Measurements from ENCODE around the gene MT1H.

- no peak for TF ChIP-seq POLR2A (IDR thresholded peaks at IDR 0.05)
- TF ChIP-seq CTCF (IDR thresholded peaks at IDR 0.05): no peak
- TF ChIP-seq POLR2AphosphoS5 (IDR thresholded peaks at IDR 0.05): no peak
These were observed 416 bp downstream of the MT1H start for GRCh38 chr16:56669840-56670619.
